Measurements from ENCODE around the gene RBM25. TPM values are rescaled to one million over a fixed set of nuclear protein-coding genes. Genes with fewer than 3 reads are reported as not detected.
A peak's percentile ranks its signal among the peaks of the same experiment; 100 is the strongest.

The RBM25 gene
- total RNA-seq, 1 experiment from 2014 or later = 59.7 TPM

DNA sequence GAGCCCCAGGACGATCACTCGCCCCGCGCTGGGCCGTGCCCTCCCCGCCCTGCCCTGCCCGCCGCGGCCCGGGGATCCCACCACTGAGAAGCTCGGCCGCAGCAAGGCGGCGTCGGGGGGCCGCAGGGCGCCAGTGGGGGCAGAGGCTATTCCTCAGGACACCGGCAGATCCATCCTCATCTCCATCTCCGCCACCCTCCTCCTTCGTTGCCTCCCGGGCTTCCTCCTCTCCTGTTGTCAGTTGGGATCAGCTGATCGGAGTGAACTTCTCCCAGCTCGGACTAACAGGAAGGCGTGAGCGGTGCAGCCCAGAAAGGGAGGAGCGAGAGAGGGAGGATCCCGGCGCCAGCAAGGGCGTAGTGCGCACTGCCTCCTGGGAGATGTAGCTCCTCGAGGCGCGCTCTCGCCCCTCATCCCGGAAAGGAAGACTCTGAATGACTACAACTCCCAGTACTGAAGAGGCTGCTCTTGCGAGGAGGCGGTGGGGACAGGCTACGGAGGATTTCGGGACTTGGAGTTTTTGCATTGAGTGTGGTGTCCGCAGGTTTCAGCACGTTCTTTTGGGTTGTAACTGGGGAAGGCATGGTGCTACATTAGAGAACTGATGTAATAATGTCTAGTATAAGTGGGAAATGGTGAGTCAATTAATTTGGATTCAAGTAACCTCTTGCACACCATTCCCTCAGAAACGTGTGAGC, 31.3 kb upstream of the RBM25 start, which contains the start of gene ZFYVE1:
ZFYVE1 (minus strand) TSS at position 262 of the 698 bp plus-strand sequence. CDS start 2,598 bp downstream, outside the sequence.
- BruUV-seq (replicated peaks) = no TSS peak
- H3K4me3 ChIP-seq (ENCODE audit: low read depth in 2 of 2, low read length in 2 of 2) = peak within 1 kb of the TSS; percentile 65 to 71
- ATAC-seq = peak; percentile 99
- intact Hi-C loops (cut with micrococcal nuclease; ENCODE audit: unreplicated experiment) (no loop called here), in situ Hi-C loops (cut with HindIII; ENCODE audit: low pct_unique_long_range_greater_than_20kb, low sequenced_read_pairs) (no loop called here)
- H3K9me3 ChIP-seq (ENCODE audit: control insufficient read depth, insufficient read depth, low read depth, low read length) = no peaks in the 10 kb centered on the region
- peaks cover 4% of the 10 kb centered on the region for H3K4me1 ChIP-seq (ENCODE audit: control insufficient read depth, insufficient read depth, low read length)
- ChIA-PET CTCF (no interaction called here), POLR2A (interaction anchor here (0.7 to 0.8 kb wide), 2 partner anchors 31 to 32 kb away, joined by 3 read pairs; partner anchors contain the start of gene RBM25)
- no peaks in the 10 kb centered on the region for H3K27me3 ChIP-seq (ENCODE audit: control insufficient read depth, insufficient read depth, low read length)
- H3K36me3 ChIP-seq (ENCODE audit: control insufficient read depth, insufficient read depth, low read length) = peaks cover 3% of the 10 kb centered on the region
- TF ChIP-seq SIN3A (IDR thresholded peaks at IDR 0.05; ENCODE audit: borderline replicate concordance, insufficient read depth, low read depth, low read length) (peak; percentile 95), TCF7L2 (IDR thresholded peaks at IDR 0.05; ENCODE audit: low read depth, low read length) (no peak), POLR2AphosphoS5 (IDR thresholded peaks at IDR 0.05; ENCODE audit: low read depth, low read length) (peak; percentile 54; the same call in 1 of the 2 replicates)
- peak; percentile 93 for DNase-seq (ENCODE audit: low read depth, low spot score)
- peak within 1 kb of the TSS; percentile 86 for H3K27ac ChIP-seq (ENCODE audit: low read length)

DNA sequence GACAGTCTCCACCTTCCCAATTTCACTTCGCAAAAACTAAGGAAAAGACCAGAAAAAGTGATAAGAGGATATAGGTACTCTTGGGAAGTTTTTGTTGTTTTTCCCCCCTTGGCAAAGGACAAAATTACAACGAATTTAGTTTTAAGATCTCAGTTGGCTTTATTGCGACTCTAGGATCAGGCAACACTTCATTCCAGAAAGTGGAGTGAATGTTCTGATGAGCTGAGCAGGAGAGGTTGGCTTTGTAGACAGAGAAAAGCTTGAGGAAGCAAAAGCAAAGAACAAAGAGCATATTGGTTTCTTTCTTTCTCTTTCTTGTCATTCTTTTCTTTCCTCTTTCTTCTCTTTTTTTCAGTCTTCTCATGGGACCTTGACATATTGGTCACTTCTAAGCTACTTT, 30.8 kb upstream of the RBM25 start:
- no peak for ATAC-seq
- Histone ChIP-seq H3K27me3 (ENCODE audit: control insufficient read depth, insufficient read depth, low read length) (no peaks in the 10 kb centered on the region), H3K4me3 (ENCODE audit: low read depth in 2 of 2, low read length in 2 of 2) (peak overlapping the region; percentile 65 to 71), H3K27ac (ENCODE audit: low read length) (peak overlapping the region; percentile 86), H3K36me3 (ENCODE audit: control insufficient read depth, insufficient read depth, low read length) (peaks cover 3% of the 10 kb centered on the region), H3K4me1 (ENCODE audit: control insufficient read depth, insufficient read depth, low read length) (peaks cover 4% of the 10 kb centered on the region), H3K9me3 (ENCODE audit: control insufficient read depth, insufficient read depth, low read depth, low read length) (no peaks in the 10 kb centered on the region)
- intact Hi-C loops (cut with micrococcal nuclease; ENCODE audit: unreplicated experiment) (no loop called here), in situ Hi-C loops (cut with HindIII; ENCODE audit: low pct_unique_long_range_greater_than_20kb, low sequenced_read_pairs) (no loop called here)
- no TSS peak for BruUV-seq (replicated peaks)
- TF ChIP-seq, protein P1, sequence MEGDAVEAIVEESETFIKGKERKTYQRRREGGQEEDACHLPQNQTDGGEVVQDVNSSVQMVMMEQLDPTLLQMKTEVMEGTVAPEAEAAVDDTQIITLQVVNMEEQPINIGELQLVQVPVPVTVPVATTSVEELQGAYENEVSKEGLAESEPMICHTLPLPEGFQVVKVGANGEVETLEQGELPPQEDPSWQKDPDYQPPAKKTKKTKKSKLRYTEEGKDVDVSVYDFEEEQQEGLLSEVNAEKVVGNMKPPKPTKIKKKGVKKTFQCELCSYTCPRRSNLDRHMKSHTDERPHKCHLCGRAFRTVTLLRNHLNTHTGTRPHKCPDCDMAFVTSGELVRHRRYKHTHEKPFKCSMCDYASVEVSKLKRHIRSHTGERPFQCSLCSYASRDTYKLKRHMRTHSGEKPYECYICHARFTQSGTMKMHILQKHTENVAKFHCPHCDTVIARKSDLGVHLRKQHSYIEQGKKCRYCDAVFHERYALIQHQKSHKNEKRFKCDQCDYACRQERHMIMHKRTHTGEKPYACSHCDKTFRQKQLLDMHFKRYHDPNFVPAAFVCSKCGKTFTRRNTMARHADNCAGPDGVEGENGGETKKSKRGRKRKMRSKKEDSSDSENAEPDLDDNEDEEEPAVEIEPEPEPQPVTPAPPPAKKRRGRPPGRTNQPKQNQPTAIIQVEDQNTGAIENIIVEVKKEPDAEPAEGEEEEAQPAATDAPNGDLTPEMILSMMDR (IDR thresholded peaks at IDR 0.05) = no peak
- TF ChIP-seq SIN3A (IDR thresholded peaks at IDR 0.05; ENCODE audit: borderline replicate concordance, insufficient read depth, low read depth, low read length) (no peak), POLR2AphosphoS5 (IDR thresholded peaks at IDR 0.05; ENCODE audit: low read depth, low read length) (no peak), TCF7L2 (IDR thresholded peaks at IDR 0.05; ENCODE audit: low read depth, low read length) (no peak)
- TF ChIP-seq, protein P2, sequence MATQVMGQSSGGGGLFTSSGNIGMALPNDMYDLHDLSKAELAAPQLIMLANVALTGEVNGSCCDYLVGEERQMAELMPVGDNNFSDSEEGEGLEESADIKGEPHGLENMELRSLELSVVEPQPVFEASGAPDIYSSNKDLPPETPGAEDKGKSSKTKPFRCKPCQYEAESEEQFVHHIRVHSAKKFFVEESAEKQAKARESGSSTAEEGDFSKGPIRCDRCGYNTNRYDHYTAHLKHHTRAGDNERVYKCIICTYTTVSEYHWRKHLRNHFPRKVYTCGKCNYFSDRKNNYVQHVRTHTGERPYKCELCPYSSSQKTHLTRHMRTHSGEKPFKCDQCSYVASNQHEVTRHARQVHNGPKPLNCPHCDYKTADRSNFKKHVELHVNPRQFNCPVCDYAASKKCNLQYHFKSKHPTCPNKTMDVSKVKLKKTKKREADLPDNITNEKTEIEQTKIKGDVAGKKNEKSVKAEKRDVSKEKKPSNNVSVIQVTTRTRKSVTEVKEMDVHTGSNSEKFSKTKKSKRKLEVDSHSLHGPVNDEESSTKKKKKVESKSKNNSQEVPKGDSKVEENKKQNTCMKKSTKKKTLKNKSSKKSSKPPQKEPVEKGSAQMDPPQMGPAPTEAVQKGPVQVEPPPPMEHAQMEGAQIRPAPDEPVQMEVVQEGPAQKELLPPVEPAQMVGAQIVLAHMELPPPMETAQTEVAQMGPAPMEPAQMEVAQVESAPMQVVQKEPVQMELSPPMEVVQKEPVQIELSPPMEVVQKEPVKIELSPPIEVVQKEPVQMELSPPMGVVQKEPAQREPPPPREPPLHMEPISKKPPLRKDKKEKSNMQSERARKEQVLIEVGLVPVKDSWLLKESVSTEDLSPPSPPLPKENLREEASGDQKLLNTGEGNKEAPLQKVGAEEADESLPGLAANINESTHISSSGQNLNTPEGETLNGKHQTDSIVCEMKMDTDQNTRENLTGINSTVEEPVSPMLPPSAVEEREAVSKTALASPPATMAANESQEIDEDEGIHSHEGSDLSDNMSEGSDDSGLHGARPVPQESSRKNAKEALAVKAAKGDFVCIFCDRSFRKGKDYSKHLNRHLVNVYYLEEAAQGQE (IDR thresholded peaks at IDR 0.05; ENCODE audit: insufficient read depth in 1 of 2, low read depth in 2 of 2, low read length in 1 of 2) = no peak
- ChIA-PET POLR2A (no interaction called here), CTCF (no interaction called here)
- no peak for DNase-seq (ENCODE audit: low read depth, low spot score)

DNA sequence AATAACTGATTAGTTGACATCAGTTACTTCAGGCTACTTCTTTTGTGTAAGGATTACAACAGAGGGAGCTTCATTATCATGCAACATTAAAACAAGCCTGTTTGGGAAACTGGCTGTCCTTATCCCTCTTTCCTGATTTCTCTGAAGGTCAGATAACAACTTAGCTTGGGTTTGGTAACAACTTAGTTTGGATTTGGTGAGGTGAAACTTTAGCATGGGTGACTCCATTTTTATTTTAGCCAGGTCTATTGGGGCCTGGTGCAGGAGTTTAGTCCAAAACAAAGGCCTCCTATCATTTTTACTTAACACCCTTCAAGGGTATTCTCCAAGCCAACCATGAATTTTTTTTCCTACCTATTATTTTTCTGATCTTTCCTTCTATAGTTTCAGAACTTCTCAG, 30.4 kb upstream of the RBM25 start:
- DNase-seq (ENCODE audit: low read depth, low spot score) (no peak), ATAC-seq (no peak)
- Histone ChIP-seq H3K27ac (ENCODE audit: low read length) (peak overlapping the region; percentile 86), H3K4me1 (ENCODE audit: control insufficient read depth, insufficient read depth, low read length) (peaks cover 4% of the 10 kb centered on the region), H3K27me3 (ENCODE audit: control insufficient read depth, insufficient read depth, low read length) (no peaks in the 10 kb centered on the region), H3K4me3 (ENCODE audit: low read depth in 2 of 2, low read length in 2 of 2) (no peak overlapping the region), H3K36me3 (ENCODE audit: control insufficient read depth, insufficient read depth, low read length) (peaks cover 3% of the 10 kb centered on the region), H3K9me3 (ENCODE audit: control insufficient read depth, insufficient read depth, low read depth, low read length) (no peaks in the 10 kb centered on the region)
- TF ChIP-seq, protein P2 (IDR thresholded peaks at IDR 0.05; ENCODE audit: insufficient read depth in 1 of 2, low read depth in 2 of 2, low read length in 1 of 2) = no peak
- TF ChIP-seq TCF7L2 (IDR thresholded peaks at IDR 0.05; ENCODE audit: low read depth, low read length) = no peak
- TF ChIP-seq, protein P1 (IDR thresholded peaks at IDR 0.05) = no peak
- TF ChIP-seq POLR2AphosphoS5 (IDR thresholded peaks at IDR 0.05; ENCODE audit: low read depth, low read length) = no peak
- TF ChIP-seq SIN3A (IDR thresholded peaks at IDR 0.05; ENCODE audit: borderline replicate concordance, insufficient read depth, low read depth, low read length) = no peak
- CTCF ChIA-PET = interaction anchor here (0.6 to 0.7 kb wide), 2 partner anchors 8 to 22 kb away, joined by 3 read pairs; no protein-coding TSS in a partner anchor
- POLR2A ChIA-PET = no interaction called here
- in situ Hi-C loops (cut with HindIII; ENCODE audit: low pct_unique_long_range_greater_than_20kb, low sequenced_read_pairs) (no loop called here), intact Hi-C loops (cut with micrococcal nuclease; ENCODE audit: unreplicated experiment) (no loop called here)
- no TSS peak for BruUV-seq (replicated peaks)
